ENCODE measurements around the gene LSP1. TPM values are rescaled to one million over a fixed set of nuclear protein-coding genes. Genes with fewer than 3 reads are reported as not detected.
"Not testable (repeated sequence)": the region's sequence is repeated elsewhere in the genome, so short reads cannot be mapped to it uniquely, and the experiment has no call there.

Gene LSP1, protein sequence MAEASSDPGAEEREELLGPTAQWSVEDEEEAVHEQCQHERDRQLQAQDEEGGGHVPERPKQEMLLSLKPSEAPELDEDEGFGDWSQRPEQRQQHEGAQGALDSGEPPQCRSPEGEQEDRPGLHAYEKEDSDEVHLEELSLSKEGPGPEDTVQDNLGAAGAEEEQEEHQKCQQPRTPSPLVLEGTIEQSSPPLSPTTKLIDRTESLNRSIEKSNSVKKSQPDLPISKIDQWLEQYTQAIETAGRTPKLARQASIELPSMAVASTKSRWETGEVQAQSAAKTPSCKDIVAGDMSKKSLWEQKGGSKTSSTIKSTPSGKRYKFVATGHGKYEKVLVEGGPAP
- total RNA-seq = 89.6 TPM

DNA sequence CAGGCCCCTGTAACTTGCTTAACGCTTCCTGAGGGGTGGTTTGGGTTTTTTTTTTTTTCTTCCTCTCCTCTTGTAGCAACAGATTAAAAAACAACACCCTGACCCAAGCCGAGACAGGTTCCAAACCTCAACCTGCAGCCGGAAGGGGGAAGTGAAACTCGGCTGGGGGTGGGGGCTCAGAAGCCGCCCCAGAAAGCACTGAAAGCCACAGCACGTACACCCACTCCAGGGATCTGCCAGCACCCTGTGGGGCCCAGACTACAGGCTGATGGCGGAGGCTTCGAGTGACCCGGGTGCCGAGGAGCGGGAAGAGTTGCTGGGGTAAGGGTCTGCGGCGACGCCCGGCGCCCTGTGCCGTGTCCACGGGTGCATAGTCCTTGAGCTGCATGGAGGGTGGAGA, at the start of gene LSP1:
LSP1 (plus strand) TSS at position 208 of the 400 bp plus-strand sequence; CDS start at position 269, 61 bp downstream.
- intact Hi-C loops (cut with DNase I) = no loop called here
- DNase-seq (ENCODE audit: low spot score) (no peak), ATAC-seq (no peak)

DNA sequence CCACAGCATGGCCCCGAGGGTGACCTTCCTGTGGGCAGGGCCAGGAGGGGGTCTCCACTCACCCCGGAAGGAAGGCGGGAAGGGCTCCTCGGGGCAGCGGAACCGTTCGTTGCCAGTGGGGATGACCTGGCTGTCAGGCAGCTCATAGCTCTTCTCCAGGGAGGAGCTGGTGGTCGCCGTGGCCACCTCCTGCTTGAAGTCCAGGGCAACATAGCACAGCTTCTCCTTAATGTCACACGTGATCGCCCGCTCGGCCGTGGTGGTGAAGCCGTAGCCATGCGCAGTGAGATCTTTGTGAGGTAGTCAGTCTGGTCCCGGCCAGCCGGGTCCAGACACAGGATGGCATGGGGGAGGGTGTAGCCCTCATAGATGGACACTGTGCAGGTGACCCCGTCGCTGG, 49.6 kb upstream of the LSP1 start:
- intact Hi-C loops (cut with DNase I) = no loop called here
- DNase-seq (ENCODE audit: low spot score) (no peak), ATAC-seq (no peak)

DNA sequence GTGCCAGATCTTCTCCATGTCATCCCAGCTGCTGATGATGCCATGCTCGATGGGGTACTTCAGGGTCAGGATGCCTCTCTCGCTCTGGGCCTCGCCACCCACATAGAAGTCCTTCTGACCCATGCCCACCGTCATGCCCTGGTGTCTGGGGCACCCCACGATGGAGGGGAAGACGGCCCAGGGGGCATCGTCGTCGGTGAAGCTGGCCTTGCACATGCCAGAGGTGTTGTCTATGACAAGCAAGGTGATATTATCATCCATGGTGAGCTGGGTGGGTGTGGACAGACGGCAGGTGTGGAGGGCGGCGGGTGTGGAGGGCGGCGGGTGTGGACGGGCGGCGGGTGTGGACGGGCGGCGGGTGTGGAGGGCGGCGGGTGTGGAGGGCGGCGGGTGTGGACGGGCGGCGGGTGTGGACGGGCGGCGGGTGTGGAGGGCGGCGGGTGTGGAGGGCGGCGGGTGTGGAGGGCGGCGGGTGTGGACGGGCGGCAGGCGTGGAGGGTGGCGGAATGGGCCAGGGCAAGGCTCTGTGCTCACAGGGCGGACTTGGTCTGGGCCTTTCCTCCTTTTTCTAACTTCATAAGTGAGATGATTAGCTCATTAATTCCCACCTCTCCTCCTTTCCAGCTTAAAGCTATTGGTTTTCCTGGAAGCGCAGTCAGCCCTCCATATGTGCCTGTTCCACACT, 48.9 kb upstream of the LSP1 start:
- intact Hi-C loops (cut with DNase I); ATAC-seq; DNase-seq (ENCODE audit: low spot score): not testable (repeated sequence)

DNA sequence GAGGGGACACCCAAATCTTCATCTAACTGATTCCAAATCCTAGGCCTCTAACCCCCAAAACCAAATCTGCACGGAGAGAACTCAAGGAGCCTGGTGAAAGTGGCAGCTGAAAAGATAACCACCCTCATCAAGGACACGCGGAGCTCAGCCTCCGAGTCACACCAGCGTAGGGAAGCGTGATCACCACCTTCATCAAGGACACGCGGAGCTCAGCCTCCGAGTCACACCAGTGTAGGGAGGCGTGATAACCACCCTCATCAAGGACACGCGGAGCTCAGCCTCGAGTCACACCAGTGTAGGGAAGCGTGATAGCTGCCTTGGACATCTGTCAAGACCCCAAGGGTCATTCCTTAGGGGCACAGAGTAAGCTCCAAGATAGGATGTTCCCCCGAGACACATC, 47.4 kb upstream of the LSP1 start:
- intact Hi-C loops (cut with DNase I) = no loop called here
- ATAC-seq (no peak), DNase-seq (ENCODE audit: low spot score) (no peak)

DNA sequence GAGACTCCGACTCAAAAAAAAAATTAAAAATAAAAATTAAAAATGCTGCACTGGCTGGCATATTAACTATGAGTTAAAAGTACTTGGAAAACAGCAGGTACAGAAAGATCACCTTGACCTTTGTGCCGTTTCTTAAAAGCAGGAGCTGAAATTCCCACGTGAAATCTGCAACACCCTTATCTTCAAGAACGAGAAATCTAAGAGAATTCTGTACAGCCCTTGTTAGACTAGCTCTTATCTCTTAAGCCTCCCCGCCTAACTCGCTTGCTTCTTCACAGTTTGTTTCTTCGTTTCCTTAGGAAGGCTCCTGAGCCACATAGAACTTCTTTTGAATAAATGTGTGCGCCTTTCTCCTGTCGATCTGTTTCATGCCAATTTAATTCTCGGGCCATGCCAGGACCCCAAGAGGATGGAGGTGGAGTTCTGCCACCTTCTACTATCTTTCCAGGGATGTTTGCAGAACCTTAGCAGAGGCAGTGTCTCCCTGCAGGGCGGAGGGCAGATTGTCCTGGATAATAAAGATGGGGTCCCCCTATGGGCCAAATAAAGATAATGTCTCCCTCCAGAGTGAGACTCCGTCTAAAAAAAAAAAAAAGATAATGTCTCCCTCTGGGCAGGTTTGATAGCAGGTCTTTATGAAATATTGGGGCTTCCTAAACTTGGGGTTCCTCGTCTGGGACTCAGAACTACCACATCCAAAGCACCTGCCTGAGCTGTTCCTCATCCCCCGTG, 45.5 kb upstream of the LSP1 start:
- no peak for ATAC-seq
- no peak for DNase-seq (ENCODE audit: low spot score)
- intact Hi-C loops (cut with DNase I) = no loop called here

DNA sequence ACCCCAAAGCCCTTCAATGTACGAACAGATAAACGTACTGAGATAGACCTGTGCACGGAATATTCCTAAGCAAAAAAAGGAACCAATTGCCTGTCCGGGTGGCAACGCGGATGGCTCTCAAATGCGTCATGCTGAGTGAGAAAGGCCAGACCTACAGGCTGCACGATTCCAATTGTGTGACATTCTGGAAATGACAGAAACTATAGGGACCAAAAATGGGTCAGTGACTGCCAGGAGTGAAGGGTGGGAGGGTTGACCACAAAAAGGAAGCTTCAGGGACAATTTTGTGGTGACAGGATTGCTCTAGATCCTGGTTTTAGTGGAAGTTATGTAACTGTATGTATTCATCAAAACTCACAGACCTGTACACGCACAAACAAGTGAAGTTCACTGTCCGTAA, 42.1 kb upstream of the LSP1 start:
- ATAC-seq = no peak
- DNase-seq (ENCODE audit: low spot score) = no peak
- intact Hi-C loops (cut with DNase I) = no loop called here

DNA sequence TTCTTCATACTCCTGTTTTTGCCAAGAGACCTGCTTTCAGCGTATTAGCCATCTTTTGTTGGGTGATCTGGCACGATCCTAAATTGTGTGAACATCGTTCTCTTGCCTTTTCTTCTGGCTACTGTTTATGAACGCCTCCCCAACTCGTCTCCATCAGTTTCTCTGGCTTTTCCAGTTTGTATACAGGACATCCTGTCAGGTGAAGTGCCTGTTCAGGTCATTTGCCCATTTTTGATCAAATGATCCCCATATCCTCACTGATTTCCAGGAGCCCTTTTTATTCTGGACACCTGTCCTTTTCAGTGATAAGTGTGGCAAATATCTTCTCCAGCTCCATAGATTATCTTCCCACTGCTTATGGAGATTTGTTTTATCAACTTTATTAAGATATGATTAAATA, 40.6 kb upstream of the LSP1 start:
- ATAC-seq (no peak), DNase-seq (ENCODE audit: low spot score) (no peak)
- intact Hi-C loops (cut with DNase I) = no loop called here

DNA sequence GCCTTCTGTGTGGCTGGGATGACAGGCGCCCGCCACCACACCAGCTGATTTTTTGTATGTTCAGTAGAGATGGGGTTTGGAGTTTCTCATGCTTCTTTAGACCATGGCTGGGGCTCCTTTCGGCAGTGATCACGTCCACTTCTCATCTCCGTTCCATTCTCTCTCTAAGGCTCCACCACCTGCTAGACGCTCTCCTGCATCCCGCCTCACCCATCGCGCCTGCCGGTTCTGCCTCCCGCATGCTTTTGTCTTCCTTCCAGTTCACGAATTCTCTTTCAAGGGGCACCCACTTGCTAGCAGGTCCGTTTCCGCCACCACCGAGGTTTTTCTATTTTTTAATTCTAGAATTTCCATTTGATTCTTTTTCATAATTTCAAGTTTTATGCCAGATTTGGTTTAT, 40.1 kb upstream of the LSP1 start:
- intact Hi-C loops (cut with DNase I) = no loop called here
- DNase-seq (ENCODE audit: low spot score) (no peak), ATAC-seq (no peak)

DNA sequence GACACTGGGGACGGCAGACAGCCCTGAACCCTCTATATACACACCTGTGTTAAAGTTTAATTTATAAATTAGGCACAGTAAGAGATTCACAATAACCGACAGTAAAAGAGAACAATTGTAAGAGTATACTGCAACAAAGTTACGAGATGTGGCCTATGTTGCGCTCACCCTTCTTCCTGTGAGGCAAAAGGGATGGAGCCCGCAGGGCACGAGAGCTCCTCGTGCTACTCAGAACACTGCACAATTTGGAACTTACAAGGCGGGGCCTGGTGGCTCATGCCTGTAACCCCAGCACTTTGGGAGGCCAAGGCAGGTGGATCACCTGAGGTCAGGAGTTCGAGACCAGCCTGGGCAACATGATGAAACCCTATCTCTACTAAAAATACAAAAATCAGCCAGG, 39.5 kb upstream of the LSP1 start:
- ATAC-seq; intact Hi-C loops (cut with DNase I); DNase-seq (ENCODE audit: low spot score): not testable (repeated sequence)

DNA sequence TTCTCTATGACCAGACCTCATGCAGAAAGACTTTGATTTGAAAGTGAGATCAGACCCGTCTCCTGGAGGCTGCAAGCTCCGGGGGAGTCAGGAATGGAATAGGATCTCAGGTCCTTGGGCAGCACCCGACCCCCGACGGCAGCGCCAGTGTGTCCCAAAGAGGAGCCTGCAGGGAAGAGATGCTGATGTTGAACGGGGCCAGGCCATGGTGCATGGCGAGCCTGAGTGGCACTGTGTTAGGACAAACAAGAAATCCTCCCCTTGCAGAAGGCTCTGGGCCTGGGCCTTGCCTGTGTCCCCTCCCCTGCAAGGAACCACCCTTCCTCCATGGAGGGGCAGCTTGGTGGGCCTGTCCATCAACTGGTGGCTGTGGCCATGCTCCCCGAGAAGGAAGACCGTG, 38.2 kb upstream of the LSP1 start:
- ATAC-seq = no peak
- intact Hi-C loops (cut with DNase I) = no loop called here
- DNase-seq (ENCODE audit: low spot score) = no peak

DNA sequence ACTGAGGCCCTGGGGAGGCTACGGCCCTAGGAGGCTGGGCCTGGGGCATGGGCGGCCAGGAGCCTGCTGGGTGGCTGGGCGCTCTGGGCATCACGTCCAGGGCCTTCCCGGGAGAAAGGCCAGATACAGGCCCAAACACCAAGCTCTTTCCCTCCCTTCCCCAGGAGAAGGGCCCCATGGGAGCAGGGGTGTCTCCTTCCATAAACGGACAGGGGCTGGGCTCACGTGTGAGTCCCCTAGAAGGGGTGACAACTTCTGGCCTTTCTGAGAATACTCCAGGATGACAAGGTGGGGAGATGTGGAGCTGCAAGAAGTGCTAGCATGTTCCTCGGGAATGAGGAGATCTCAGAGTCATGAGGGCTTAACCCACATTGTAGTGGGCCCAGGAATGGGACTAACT, 37.6 kb upstream of the LSP1 start:
- intact Hi-C loops (cut with DNase I) = no loop called here
- DNase-seq (ENCODE audit: low spot score) (no peak), ATAC-seq (no peak)

DNA sequence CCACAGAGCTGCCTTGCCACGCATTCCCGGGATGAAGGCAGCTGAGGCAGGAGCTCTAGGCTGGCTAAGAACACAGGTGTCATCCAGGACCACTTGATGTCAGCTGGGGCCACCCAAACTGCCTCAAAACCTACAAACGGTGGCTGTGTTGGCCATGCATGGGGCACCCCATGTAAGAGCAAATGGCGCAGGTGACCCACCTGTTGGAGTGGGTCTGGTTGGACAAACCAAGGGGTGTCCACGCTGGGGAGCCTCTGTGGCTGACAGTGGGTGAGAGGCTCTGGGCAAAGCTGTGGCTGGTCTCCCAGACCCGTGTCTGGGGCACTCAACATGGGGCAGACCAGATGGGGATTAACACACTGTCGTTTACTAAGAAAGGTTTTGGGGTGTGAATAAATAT, 37.1 kb upstream of the LSP1 start:
- intact Hi-C loops (cut with DNase I) = no loop called here
- ATAC-seq (no peak), DNase-seq (ENCODE audit: low spot score) (no peak)

DNA sequence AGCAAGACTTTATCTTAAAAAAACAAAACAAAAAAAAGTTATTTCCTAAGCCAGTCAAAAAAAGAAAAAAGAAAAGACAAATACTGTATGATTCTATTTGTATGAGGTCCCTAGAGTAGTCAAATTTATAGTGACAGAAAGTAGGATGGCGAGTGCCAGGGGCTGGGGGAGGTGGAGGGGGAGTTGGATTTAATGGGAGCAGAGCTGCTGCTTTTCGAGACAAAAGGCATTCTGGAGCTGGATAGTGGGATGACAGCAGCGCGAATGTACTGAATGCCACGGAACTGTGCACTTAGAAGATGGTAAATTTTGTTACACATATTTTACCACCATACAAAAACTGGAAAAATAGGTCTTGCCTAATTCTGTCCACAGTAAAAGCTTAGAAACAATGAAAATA, 35.9 kb upstream of the LSP1 start:
- DNase-seq (ENCODE audit: low spot score) = no peak
- ATAC-seq = no peak
- intact Hi-C loops (cut with DNase I) = no loop called here

DNA sequence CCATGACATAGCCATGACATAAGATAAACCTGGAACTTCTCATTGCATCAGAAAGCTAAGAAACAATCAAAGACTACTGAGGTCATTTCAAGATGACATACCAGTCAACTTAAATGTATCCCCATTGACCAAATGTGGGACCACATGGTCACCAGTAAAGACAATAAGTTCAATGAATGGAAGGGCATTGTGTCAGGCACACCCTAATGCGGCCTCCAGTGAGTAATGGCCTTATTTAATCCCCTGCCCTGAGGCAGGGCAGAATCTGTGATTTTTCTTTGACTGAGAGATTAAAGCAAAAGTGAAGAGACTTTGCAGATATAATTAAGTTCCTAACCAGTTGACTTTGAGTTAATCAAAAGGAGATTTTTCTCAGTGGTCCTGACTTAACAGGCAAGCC, 35.4 kb upstream of the LSP1 start:
- ATAC-seq (no peak), DNase-seq (ENCODE audit: low spot score) (no peak)
- intact Hi-C loops (cut with DNase I) = no loop called here

DNA sequence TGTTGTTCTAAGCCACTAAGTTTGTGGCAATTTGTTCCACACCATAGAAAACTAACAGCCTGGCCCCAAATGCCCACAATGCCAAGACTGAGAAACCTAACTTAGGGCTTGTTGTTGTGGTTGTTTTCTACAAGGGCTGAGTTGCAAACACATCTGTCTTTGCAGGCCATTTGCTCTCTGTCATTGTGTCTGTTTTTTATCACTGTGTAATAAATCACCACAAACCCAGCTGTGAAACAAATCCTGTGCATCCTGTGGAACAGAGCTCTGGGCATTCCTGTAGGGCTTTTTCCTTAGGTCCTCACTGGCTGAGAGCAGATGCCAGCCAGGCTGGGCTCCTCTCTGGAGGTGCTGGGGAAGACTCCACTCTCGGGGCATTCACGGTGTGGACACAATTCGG, 33.8 kb upstream of the LSP1 start:
- intact Hi-C loops (cut with DNase I) = no loop called here
- DNase-seq (ENCODE audit: low spot score) (no peak), ATAC-seq (no peak)

DNA sequence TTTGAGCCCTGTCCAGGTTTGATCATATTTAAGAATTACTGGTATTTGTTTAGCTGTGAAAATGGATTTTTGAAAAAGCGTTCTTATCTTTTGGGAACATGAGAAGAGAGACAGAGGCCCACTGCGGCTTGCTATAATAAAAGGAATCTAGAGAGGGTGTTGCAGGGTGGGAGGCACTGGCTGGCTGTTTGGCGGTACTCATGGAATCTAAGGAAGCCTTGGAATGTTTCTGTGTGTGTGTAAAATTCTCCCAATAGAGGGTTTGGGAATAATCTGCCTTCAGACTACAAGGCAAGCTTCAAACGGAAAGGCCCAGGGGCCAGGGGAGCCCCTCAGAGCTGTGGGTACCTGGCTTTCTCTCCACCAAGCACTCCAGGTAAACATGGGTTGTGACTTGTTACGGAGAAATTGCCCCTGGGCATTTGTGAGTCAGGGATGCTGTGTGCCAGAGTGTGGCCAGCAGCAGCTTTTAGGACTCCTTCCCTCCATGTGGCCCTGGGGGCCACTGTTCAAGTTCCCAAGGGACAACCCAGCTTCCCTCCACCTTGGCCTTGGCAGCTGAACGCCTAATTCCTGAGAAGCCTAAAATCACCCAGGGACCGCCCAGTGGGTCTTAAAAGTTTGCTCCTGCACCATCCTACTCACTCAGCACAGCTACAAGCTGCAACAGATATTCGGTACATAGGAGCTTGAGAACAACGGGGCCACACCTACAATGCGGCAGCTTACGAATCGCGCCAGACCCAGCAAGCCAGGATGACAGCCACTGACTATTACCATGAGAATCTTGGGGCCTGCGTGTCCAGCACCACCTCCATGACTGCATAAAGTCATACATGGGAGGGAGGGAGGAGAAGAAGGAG, 32.2 kb upstream of the LSP1 start:
- intact Hi-C loops (cut with DNase I) = no loop called here
- no peak for ATAC-seq
- no peak for DNase-seq (ENCODE audit: low spot score)

DNA sequence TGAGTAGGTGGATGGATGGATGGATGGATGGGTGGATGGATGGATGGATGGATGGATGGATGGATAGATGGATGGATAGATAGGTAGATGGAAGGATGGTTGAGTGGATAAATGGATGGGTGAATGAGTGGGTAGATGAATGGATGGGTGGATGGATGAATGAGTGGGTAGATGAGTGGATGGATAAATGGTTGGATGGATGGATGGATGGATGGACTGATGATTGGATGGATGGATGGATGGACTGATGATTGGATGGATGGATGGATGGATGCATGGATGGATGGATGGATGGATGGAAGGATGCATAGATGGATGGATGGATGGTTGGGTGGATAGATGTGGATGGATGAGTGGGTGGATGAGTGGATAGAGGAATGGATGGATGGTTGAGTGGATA, 31.3 kb upstream of the LSP1 start:
- ATAC-seq = no peak
- intact Hi-C loops (cut with DNase I) = no loop called here

DNA sequence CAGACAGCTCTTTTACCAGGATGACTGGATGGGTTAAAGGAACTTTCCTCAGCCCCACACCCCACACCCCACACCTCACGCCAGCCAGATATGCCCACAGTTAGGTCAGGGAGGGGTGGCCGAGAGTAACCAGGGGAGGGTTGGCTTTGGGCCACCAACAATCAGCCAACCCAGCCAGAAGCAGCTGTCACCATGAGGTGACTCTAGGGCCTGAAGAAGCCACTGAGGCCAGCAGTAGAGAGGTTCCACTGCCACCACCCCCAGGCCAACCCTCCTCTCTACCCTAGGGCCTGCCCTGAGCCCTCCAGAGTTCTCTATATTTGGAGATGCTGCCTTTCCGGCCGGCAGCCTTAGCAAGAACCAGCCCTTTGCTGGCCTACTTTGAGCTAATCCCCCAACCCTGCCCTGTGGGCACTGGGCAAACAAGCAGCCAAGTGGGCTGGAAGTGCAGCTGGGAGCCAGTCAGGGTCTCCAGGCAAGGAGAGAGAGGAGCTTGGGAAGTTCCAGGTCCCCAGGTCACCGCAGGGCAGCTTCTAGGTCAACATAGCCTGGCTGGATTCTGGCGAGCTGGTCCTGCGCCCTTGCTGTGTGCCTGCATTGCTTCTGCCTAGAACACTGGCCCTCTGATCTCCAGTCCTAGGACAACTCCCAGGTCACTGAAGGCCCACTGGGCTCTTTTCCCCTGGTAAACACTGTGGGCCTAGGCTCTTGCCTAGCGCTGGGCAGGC, 30.1 kb upstream of the LSP1 start:
- intact Hi-C loops (cut with DNase I) = no loop called here
- ATAC-seq (no peak), DNase-seq (ENCODE audit: low spot score) (no peak)

More for the DNA sequence above, 31.3 kb upstream of the LSP1 start:
- no peak for DNase-seq (ENCODE audit: low spot score)

Measured in sciatic nerve (tissue), 2 donors.